HG02938 (cell line): Measurements from ENCODE around the gene MCM5.
"Not testable (repeated sequence)": the region's sequence is repeated elsewhere in the genome, so short reads cannot be mapped to it uniquely, and the experiment has no call there.

Source experiments
- ATAC-seq: cut with Tn5 transposase; IDR thresholded peaks from one replicate; pipeline ENCODE4 v1.9.1; 2021; ENCODE audit warnings: mild to moderate bottlenecking, moderate library complexity; ENCODE audit not compliant: unreplicated experiment

Gene MCM5

DNA sequence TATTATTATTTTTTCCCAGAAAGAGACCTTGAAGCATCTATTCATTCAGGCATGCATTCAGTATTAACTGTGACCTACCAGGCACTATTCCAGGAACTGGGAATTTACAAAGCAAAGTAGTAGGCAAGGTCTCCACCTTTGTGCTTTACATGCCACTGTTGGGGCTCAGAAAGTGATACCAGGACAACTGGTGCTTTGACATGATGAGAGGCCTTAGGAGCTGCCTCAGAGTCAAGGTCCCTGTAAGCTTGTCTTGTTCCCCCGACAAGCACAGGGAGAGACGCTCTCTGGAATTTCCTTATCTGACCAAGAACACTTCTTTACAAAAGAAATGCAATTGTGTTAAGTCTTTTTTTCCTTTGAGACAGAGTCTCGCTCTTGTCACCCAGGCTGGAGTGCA is 21.3 kb upstream of the MCM5 start:
- no peak for ATAC-seq

- no peak for ATAC-seq
Measured at GRCh38 chr22:35379146-35379993, 20.6 kb upstream of the MCM5 start.

DNA sequence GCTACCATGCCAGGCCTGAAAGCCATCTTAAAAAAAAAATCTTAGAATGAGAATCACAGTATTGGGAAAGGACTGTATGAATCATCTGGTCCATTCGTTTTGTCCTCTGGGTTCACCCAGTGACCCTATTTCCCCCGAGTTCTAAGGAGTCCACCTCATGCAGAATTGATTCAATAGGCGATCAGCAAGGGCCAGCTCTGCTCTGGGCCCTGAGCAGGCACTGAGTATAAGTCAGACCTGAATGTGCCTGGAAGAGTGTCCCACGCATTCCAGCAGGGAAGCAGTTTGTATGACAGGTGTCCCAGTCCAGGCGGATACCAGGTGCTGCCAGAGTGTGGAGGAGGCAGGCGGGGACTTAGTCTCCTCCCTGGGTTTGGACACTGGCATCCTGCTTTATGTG is 19.9 kb upstream of the MCM5 start:
- no peak for ATAC-seq

DNA sequence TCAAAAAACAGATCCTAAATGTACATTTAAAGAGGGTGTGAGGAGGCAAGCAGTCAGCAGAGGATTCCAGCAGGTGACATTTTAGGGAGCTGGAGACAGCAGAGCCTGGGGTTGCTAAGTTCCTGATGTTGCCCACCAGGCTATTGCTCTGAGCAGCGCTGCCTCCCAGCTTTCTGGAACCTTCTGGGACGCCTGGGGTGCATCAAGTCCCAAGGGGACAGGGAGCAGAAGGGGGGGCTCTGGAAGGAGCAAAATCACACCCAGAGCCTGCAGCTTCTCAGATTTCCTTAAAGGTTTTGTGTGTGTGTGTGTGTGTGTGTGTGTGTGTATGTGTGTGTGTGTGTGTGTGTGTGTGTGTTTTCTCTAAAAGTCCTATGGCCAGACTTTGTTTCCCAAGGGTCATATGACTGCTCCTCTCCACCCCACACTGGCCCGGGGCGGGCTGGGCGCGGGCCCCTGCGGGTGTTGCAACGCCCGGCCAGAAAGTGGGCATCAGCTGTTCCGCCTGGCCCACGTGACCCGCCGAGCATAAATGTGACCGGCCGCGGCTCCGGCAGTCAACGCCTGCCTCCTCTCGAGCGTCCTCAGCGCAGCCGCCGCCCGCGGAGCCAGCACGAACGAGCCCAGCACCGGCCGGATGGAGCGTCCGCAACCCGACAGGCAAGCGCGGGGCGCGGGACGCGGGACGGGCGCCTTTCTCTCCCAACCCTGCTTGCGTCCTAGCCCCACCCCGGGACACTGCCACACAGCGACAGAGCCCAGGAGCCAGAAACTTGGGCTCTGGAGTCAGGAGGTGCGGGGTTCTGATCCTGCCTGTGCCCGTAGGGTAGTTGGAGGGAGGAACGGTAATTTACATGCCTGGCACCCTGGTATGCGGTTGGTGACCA is 19.2 kb upstream of the MCM5 start, which contains the start of gene HMOX1:
Gene HMOX1, plus strand, starts transcription at position 560 of the 887 bp plus-strand sequence. Its CDS starts 78 bp downstream, at position 638.
- peak; percentile 43 for ATAC-seq

- ATAC-seq = no peak
Measured at GRCh38 chr22:35381424-35382009, 18.4 kb upstream of the MCM5 start.

DNA sequence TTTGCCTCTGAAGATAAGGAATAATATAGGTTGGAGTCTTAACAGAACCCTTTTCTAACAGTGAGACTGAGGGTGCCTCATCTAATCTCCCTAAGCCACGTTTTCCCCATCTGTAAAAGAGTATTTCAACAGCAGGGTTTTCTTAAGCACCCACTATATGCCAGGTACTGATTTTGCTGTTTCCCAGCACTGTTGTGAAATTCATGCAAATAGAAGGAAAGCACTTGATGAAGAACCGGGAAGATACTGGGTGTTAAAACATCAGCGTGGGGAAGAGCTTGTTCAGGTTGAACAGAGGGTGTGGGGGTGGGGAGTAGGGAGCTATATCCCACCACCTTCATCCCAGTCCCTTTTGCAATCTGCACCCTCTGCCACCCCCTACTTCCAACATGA is 16.3 kb upstream of the MCM5 start:
- ATAC-seq = no peak

- no peak for ATAC-seq
Measured at GRCh38 chr22:35384527-35384926, 15.4 kb upstream of the MCM5 start.

GRCh38 chr22:35384975-35385588 is 14.9 kb upstream of the MCM5 start:
- no peak for ATAC-seq

DNA sequence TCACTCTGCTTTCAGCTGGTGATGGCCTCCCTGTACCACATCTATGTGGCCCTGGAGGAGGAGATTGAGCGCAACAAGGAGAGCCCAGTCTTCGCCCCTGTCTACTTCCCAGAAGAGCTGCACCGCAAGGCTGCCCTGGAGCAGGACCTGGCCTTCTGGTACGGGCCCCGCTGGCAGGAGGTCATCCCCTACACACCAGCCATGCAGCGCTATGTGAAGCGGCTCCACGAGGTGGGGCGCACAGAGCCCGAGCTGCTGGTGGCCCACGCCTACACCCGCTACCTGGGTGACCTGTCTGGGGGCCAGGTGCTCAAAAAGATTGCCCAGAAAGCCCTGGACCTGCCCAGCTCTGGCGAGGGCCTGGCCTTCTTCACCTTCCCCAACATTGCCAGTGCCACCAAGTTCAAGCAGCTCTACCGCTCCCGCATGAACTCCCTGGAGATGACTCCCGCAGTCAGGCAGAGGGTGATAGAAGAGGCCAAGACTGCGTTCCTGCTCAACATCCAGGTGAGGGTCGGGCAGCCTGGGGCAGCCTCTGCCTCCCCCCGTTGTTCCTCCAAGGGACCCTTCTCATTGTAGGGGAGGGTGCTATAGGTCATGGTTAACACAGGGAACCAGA is 13.2 kb upstream of the MCM5 start:
- no peak for ATAC-seq

DNA sequence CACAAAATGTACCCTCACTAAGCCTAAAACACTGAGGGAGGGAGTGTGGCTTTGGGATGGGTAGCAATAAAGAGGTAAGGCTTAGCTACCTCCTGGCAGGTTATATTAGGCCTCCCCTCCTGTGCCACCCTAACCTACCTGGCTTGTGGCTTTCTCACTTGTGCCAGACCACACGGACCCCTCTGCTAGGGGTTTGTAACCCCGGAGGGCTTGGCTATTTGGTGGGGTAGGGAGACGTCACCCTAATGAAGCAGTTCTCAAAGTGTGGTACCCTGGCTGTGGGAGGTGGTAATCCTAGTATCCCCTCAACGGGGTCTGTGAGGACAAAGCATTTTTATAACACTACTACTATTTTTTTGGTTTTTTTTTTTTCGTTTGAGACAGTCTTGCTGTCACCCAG is 9.0 kb upstream of the MCM5 start:
- no peak for ATAC-seq

DNA sequence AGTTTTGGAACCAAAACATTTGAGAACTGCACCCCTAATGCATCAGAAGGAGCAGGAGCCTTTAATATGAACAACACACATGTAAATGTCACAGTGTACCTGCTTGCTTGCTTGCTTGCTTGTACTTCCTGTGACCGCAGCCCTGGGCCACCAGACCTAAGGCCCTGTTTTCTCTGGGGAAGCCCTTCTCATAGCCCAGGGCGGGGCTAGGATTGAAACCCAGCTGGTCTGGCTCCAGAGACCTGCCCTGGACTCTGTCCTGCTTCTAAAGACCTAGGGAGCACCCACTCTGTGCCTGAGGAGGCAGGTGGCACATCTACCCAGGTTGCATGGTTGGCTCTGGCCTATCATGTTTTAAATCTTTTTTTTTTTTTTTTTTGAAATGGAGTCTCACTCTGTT is 7.6 kb upstream of the MCM5 start:
- no peak for ATAC-seq

- ATAC-seq = no peak
Measured at GRCh38 chr22:35393116-35394010, 6.6 kb upstream of the MCM5 start.

GRCh38 chr22:35394011-35394312 is 6.0 kb upstream of the MCM5 start:
- no peak for ATAC-seq

DNA sequence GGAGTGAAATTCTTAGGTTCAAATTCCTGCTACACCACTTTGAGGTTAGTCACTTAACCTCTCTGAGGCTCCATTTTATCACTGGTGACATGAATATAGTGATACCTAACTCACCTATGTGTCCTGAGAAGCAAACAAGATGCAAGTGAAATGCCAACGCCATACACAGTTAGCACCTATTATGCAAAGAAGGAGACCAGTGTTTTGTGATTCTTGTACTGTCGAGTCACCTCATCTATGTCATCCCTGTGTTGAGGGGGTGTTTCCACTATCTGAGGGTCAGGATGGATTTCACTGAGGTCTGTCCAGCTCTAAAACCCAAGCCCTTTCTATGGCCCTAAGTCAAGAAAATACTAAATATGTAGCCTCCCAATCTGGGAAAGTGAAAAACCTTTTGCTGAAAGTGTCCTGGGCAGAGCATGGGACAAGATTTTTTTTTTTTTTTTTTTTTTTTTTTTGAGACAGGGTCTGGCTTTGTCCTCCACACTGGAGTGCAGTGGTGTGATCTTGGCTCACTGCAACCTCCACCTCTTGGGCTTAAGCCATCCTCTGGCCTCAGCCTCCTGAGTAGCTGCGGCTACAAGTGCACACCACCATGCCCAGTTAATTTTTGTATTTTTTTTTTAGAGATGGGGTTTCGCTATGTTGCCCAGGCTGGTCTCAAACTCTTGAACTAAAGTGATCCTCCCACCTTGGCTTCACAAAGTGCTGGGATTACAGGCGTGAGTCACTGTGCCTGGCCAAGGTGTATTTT is 5.0 kb upstream of the MCM5 start:
- ATAC-seq = no peak

DNA sequence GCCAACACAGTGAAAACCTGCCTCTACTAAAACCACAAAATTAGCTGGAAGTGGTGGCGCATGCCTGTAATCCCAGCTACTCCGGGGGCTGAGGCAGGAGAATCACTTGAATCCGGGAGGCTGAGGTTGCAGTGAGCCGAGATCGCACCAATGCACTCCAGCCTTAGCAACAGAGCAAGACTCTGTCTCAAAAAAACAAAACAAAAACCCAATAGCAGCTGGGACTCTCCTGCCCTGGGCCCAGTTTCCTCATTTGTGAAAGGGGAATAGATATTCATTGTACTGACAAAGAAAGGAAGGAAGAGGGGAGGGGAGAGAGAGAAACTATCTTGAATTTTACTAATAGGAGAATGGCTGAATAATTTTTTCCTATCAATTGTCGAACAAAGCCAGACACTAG is 3.3 kb upstream of the MCM5 start:
- not testable (repeated sequence) for ATAC-seq

- ATAC-seq = no peak
Measured at GRCh38 chr22:35397095-35397904, 2.6 kb upstream of the MCM5 start.

- ATAC-seq = no peak
Measured at GRCh38 chr22:35398591-35398973, 1.4 kb upstream of the MCM5 start.

- ATAC-seq = no peak
Measured at GRCh38 chr22:35399114-35399677, 744 bp upstream of the MCM5 start.
